CD4-positive, alpha-beta T cell (primary cell): ENCODE measurements around the gene OGDH. TPM values are rescaled to one million over a fixed set of nuclear protein-coding genes. Genes with fewer than 3 reads are reported as not detected.
A peak's percentile ranks its signal among the peaks of the same experiment; 100 is the strongest.

Experiments used
- ATAC-seq: fragments of 200-7000 bp; cut with Tn5 transposase; one replicate; pipeline ENCODE4 v1.10.0; 2022; ENCODE audit warnings: mild to moderate bottlenecking; ENCODE audit not compliant: poor library complexity
- CTCF ChIA-PET: fragments of 350-600 bp; sonication (Branson Sonifier 250); formaldehyde crosslinking; loops from one replicate; lab custom pipeline; 2021; ENCODE audit warnings: antibody characterized with exemption, inconsistent platforms; lab: Charles Lee
- POLR2A ChIA-PET: fragments of 350-600 bp; sonication (Branson Sonifier 250); formaldehyde crosslinking; loops from one replicate; lab custom pipeline; 2021; ENCODE audit warnings: antibody characterized with exemption, inconsistent platforms; lab: Charles Lee
- DNase-seq, 14 experiments: peaks; one replicate each; pipeline ENCODE4 v3.0.0-alpha.2; 2013 to 2020; ENCODE audit warnings: mixed read lengths in 2 of 14
- H3K27ac ChIP-seq, 2 donors: one replicate each; pipeline versions ENCODE4 v1.5.1 to v1.7.0; 2013; ENCODE audit warnings: low read length in 2 of 2, low read depth in 1 of 2, mild to moderate bottlenecking in 1 of 2
- H3K27me3 ChIP-seq, 2 experiments: 1 replicate in 1 of 2; 2 replicates in 1 of 2; pipeline versions ENCODE4 v1.6.1 to v1.7.0; 2013; ENCODE audit warnings: low read length in 2 of 2, control low read depth in 1 of 2, mild to moderate bottlenecking in 1 of 2, moderate library complexity in 1 of 2; ENCODE audit not compliant: insufficient read depth in 2 of 2, control insufficient read depth in 1 of 2
- H3K36me3 ChIP-seq: one replicate; pipeline ENCODE4 v1.6.1; 2013; ENCODE audit warnings: low read length, control low read depth; ENCODE audit not compliant: insufficient read depth
- H3K4me1 ChIP-seq: one replicate; pipeline ENCODE4 v1.6.1; 2013; ENCODE audit warnings: low read length, control low read depth; ENCODE audit not compliant: insufficient read depth
- H3K4me3 ChIP-seq: one replicate; pipeline ENCODE4 v1.5.1; 2013; ENCODE audit warnings: mild to moderate bottlenecking, low read length, moderate library complexity
- H3K9me3 ChIP-seq, 2 experiments: 1 replicate in 1 of 2; 2 replicates in 1 of 2; pipeline versions ENCODE4 v1.6.1 to v1.7.0; 2013; ENCODE audit warnings: low read length in 2 of 2, mild to moderate bottlenecking in 2 of 2, control low read depth in 1 of 2, moderate library complexity in 1 of 2; ENCODE audit not compliant: control insufficient read depth in 1 of 2, insufficient read depth in 1 of 2
- H3K27ac Mint-ChIP-seq: one replicate; pipeline ENCODE4 v1.8.0; 2020; ENCODE audit warnings: mixed read lengths
- H3K27me3 Mint-ChIP-seq: one replicate; pipeline ENCODE4 v1.8.0; 2021; ENCODE audit warnings: mixed read lengths
- H3K36me3 Mint-ChIP-seq: one replicate; pipeline ENCODE4 v1.8.0; 2021; ENCODE audit warnings: low read depth, mixed read lengths
- H3K4me1 Mint-ChIP-seq: one replicate; pipeline ENCODE4 v1.8.0; 2021; ENCODE audit warnings: low read depth, mixed read lengths
- H3K4me3 Mint-ChIP-seq: one replicate; pipeline ENCODE4 v1.8.0; 2020; ENCODE audit warnings: mild to moderate bottlenecking, mixed read lengths
- H3K9me3 Mint-ChIP-seq: one replicate; pipeline ENCODE4 v1.8.0; 2020; ENCODE audit warnings: mixed read lengths
- intact Hi-C, 2 experiments: fragments of 100-400 bp; cut with DNase I in 1 of 2; cut with micrococcal nuclease in 1 of 2; formaldehyde crosslinking; loops; one replicate each; pipeline versions ENCODE4 v1.15.1 to v1.9.0; 2023 to 2025; cut with DNase I, micrococcal nuclease
- total RNA-seq, 174 experiments: library from RNA in 2 of 174; stranded (reverse) in 2 of 174; gene quantifications; one replicate each; pipeline ENCODE4 v1.2.3 and lab custom pipeline; 2021 to 2026
- TF ChIP-seq, protein P1 (sequence below): fragments of 200-600 bp; IDR thresholded peaks from one replicate; pipeline ENCODE4 v1.8.0; 2022; ENCODE audit warnings: antibody characterized with exemption, mild to moderate bottlenecking

Gene OGDH
- total RNA-seq, 2 experiments from 2014 or later = 39.8 to 43.8 TPM

DNA sequence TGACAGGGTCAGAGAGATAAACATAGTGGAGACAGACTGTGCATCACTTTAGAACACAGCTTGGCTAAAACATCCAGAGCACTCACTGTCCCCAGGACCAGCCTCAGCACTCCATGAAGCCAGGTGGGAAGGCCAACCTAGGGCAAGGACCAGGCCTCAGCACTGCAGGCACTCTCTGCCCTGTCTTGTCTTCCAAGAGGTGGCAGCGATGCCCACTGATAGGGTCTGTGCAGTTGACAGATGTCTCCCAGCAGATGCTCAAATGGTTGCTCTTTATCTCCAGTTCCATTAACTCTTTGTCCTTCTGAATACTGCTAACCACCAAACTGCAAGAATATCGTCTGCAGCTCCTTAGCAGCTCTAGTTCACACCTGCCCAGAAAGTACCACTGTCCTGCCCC, 41.8 kb upstream of the OGDH start:
- TF ChIP-seq, protein P1, sequence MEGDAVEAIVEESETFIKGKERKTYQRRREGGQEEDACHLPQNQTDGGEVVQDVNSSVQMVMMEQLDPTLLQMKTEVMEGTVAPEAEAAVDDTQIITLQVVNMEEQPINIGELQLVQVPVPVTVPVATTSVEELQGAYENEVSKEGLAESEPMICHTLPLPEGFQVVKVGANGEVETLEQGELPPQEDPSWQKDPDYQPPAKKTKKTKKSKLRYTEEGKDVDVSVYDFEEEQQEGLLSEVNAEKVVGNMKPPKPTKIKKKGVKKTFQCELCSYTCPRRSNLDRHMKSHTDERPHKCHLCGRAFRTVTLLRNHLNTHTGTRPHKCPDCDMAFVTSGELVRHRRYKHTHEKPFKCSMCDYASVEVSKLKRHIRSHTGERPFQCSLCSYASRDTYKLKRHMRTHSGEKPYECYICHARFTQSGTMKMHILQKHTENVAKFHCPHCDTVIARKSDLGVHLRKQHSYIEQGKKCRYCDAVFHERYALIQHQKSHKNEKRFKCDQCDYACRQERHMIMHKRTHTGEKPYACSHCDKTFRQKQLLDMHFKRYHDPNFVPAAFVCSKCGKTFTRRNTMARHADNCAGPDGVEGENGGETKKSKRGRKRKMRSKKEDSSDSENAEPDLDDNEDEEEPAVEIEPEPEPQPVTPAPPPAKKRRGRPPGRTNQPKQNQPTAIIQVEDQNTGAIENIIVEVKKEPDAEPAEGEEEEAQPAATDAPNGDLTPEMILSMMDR = no peak
- H3K4me3 ChIP-seq = no peak overlapping the region
- H3K4me3 Mint-ChIP-seq = no peak overlapping the region
- H3K4me1 ChIP-seq = peaks cover 9% of the 10 kb centered on the region
- H3K27me3 ChIP-seq = no peaks in the 10 kb centered on the region
- H3K27ac Mint-ChIP-seq = peak overlapping the region; percentile 40
- ChIA-PET POLR2A (interaction anchor here (1.0 to 2.7 kb wide), 4 partner anchors 9 to 74 kb away, joined by 3 to 18 read pairs (median 13); partner anchors contain the start of genes DDX56, NUDCD3 and TMED4), CTCF (interaction anchor here (0.6 to 2.3 kb wide), 6 partner anchors 10 to 512 kb away, joined by 3 to 18 read pairs (median 4); partner anchors contain the start of genes DDX56 and NUDCD3)
- H3K36me3 ChIP-seq = peaks cover 61% of the 10 kb centered on the region
- H3K36me3 Mint-ChIP-seq = peaks cover 59% of the 10 kb centered on the region
- peaks cover 22% of the 10 kb centered on the region for H3K4me1 Mint-ChIP-seq
- H3K9me3 ChIP-seq = no peaks in the 10 kb centered on the region
- intact Hi-C loops = loop anchor here (1.0 to 5.0 kb wide), 3 partner anchors 72 to 324 kb away; partner anchors contain the start of gene NUDCD3 (in 2 of the 2)
- ATAC-seq (no peak), DNase-seq (no peak)
- H3K9me3 Mint-ChIP-seq = no peaks in the 10 kb centered on the region
- H3K27me3 Mint-ChIP-seq = no peaks in the 10 kb centered on the region
- H3K27ac ChIP-seq = no peak overlapping the region

DNA sequence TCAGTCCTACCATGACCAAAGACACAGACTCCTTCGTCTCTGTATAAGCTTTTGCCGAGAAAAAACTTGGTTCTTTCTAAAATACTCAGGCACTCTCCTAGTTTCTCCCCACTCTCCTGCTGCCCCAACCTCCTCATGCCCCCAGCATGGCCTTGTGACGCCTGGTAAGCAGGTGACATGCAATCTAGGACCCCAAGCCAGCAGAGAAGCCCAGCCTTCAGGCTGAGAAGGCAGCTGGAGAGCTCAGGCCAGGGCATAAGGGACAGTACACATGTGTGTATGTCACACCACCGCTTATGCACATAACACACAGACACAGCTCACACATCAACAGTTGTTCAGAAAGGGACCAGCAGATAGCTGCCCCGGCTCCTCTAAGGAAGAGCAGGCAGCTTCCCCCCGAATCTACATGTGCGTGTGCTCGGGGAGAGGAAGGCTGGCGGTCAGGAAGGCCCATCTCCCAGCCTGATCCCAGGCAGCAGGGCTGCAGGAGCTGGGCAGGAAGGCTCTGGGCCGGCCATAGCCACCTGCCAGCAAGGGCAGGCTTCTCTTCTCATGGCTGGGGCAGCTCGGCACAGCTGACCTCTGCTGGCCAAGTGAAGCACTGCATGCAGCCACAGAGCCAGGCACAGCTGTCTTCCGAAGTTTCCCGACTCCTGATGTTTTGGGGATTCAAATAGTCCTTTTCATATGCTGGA, 41.2 kb upstream of the OGDH start:
- intact Hi-C loops = loop anchor here (1.0 to 5.0 kb wide), 3 partner anchors 73 to 324 kb away; partner anchors contain the start of gene NUDCD3 (in 2 of the 2)
- Histone ChIP-seq H3K4me3 (no peak overlapping the region), H3K27me3 (no peaks in the 10 kb centered on the region), H3K9me3 (no peaks in the 10 kb centered on the region), H3K27ac (no peak overlapping the region), H3K36me3 (peaks cover 68% of the 10 kb centered on the region), H3K4me1 (peaks cover 9% of the 10 kb centered on the region)
- peak; percentile 40 to 78 (median 61) for DNase-seq
- TF ChIP-seq, protein P1 = peak; percentile 93
- Mint-ChIP-seq H3K4me3 (no peak overlapping the region), H3K36me3 (peaks cover 65% of the 10 kb centered on the region), H3K27me3 (no peaks in the 10 kb centered on the region), H3K27ac (peak overlapping the region; percentile 29), H3K4me1 (peaks cover 27% of the 10 kb centered on the region), H3K9me3 (no peaks in the 10 kb centered on the region)
- peak; percentile 94 for ATAC-seq
- POLR2A ChIA-PET = interaction anchor here (0.7 to 2.7 kb wide), 8 partner anchors 8 to 324 kb away, joined by 3 to 18 read pairs (median 4); partner anchors contain the start of genes DDX56, H2AZ2, NUDCD3 and TMED4
- CTCF ChIA-PET = interaction anchor here (0.6 to 2.3 kb wide), 14 partner anchors 9 to 512 kb away, joined by 3 to 18 read pairs (median 4); partner anchors contain the start of genes DDX56 and NUDCD3

DNA sequence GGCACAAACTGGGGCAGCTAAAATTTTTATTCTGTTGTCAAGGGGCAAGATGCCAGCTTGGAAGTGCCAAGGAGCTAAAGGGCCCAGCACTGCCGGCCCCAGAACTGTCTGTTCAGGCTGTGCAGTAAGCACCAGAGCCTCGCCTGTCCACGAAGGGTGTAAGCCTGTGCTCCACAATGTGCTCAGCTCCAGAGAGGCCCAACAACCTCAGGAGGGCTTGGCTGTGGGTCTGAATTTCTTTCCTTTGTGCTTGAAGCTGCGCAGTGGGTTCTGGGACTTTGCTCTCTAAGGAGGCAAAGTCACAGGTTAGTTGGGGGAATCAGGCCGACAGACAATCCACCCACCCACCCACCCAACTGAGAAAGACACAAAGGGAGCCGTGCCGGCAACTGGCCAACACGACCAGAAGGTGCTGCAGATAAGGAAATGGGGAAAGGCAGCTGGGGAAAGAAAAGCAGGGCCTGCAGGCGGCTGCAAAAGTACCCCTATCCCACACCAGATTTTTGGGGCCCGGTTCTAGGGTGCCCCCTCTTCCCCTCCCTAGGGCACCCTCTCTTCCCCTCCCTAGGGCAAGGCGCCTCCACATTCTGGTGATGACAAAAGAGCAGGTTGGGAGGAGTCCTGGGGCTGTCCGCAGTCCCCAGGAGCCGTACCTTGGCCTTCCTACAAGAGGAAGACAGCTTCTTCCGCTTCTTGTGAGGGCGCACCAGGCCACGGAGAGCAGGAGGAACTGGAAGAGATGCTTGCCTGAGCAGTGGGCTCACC, 40.5 kb upstream of the OGDH start:
- H3K9me3 Mint-ChIP-seq = no peaks in the 10 kb centered on the region
- ATAC-seq (peak; percentile 39), DNase-seq (no peak)
- no peak overlapping the region for H3K4me3 ChIP-seq
- H3K9me3 ChIP-seq = no peaks in the 10 kb centered on the region
- H3K4me3 Mint-ChIP-seq = no peak overlapping the region
- no peaks in the 10 kb centered on the region for H3K27me3 Mint-ChIP-seq
- H3K4me1 ChIP-seq = peaks cover 12% of the 10 kb centered on the region
- H3K27ac Mint-ChIP-seq = peak overlapping the region; percentile 29
- peaks cover 75% of the 10 kb centered on the region for H3K36me3 ChIP-seq
- no peaks in the 10 kb centered on the region for H3K27me3 ChIP-seq
- peaks cover 27% of the 10 kb centered on the region for H3K4me1 Mint-ChIP-seq
- intact Hi-C loops = loop anchor here (1.0 to 5.0 kb wide), 3 partner anchors 74 to 325 kb away; partner anchors contain the start of gene NUDCD3 (in 2 of the 2)
- CTCF ChIA-PET = interaction anchor here (0.8 to 2.3 kb wide), 13 partner anchors 8 to 513 kb away, joined by 3 to 18 read pairs (median 4); partner anchors contain the start of genes DDX56 and NUDCD3
- POLR2A ChIA-PET = interaction anchor here (0.7 to 2.7 kb wide), 7 partner anchors 8 to 325 kb away, joined by 3 to 18 read pairs (median 4); partner anchors contain the start of genes DDX56, H2AZ2, NUDCD3 and TMED4
- H3K36me3 Mint-ChIP-seq = peaks cover 72% of the 10 kb centered on the region
- TF ChIP-seq, protein P1 = peak; percentile 48
- H3K27ac ChIP-seq = no peak overlapping the region
